Right lung (tissue), 5 donors: ENCODE results near the gene ATXN1. TPM values are rescaled to one million over a fixed set of nuclear protein-coding genes. Genes with fewer than 3 reads are reported as not detected.

Experiments used
- DNase-seq, 2 donors: peaks; one replicate each; pipeline ENCODE4 v3.0.0-alpha.2; 2013
- polyA plus RNA-seq, 5 donors: library from polyadenylated mRNA; unstranded; fragments of 120-200 nt; gene quantifications; one replicate each; pipeline versions ENCODE4 v1.2.1 to v1.2.3, GENCODE V29; 2013; ENCODE audit warnings: inconsistent platforms in 1 of 5, low replicate concordance in 1 of 5; ENCODE audit not compliant: insufficient read length in 5 of 5, insufficient read depth in 1 of 5

The ATXN1 gene
- polyA plus RNA-seq, 5 donors: 17.6 to 28.3 (median 25.1) TPM

GRCh38 chr6:16700202-16700915 lies 60.9 kb downstream of the ATXN1 start:
- no peak for DNase-seq

DNA sequence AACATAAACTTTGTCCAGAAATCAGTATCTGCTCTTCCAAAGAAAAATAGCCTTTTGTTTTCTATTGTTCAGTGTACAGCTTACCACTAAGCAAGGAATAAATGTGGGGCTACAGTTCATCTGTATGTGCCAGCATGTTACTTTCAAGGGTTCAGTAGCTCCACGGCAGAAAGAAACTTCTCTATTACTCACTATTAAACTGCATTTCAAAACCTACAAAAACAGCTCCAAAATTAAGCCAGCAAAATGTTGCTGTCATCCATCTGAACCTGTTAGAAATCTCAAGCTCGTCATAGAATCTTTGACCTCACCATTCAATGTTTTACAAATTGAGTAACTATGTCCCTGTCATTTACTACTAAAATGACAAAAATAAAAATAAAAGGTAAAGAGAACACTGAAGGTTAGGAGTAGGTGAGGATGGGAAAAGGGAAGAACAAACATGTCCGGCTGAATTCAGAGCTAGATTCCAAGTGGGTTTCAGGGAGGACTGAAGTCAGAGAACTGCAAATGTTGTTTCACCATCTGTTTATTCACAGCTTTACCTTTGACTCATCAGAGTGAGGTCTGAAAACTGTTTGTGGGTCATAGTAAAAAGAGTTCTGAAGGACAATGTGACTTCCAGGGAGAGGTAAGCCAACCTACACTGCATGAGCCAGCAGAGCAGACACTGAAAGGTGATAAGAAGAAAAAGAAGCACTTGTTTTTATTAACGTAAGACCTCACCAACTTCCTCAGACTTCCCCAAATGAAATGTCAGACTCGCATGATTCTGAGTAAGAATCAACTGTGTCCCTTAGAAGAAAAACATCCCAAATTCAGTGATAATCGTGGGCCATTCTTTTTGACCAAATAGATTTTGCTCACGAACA lies 62.0 kb downstream of the ATXN1 start:
- DNase-seq: no peak

- DNase-seq: no peak
Measured at GRCh38 chr6:16698162-16698533, 63.1 kb downstream of the ATXN1 start.

DNA sequence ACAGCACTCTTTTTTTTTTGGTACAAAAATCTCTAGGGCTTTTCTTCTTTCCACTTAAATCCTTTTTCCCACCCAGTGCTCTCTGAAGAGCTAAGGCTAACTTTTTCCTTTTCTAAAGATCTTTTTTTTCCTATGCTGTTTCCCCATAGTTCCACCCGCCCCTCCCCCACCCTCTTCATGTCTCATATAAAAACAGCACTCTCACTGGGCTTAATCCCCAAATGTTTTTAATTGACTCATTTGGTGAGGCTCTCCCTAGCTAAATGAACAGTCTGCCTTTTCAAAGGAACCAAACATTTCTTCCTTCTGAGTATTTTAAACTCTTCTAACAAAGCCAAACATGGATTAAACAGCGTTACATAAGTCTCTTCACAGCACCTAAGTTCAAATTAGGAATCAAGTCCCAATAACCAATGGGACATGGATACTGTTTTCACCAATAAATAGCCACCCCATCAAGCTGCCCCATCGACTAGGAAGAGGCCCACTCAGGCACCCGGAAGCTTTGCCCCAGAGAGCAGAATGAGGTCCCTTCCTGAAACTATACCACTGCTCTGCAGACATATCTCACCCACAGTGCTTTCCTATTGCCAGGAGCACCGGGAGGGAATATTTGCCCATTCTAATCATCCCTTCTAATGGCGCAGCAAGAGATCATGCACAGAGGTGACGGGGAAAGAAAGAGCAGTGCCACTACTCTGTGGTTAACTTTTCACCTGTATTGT lies 63.7 kb downstream of the ATXN1 start:
- DNase-seq: no peak

DNA sequence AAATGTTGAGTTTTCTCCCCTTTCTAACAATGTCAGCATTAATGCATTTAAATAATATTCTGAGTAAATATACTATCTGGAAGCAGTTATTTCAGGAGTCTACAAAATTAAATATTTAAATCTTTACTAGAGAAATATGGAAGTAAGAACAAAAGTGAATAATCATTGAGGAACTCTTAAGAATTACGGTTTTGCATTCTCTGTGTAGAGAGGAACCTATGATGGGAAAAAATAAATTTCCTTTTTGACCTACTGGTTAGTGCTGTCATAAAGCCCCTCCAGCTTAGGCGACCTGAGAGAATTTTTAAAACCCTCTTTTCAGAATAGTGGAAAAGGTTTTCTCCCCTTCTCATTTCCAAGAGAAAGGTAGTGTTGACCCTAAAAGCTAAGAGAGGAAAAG lies 64.8 kb downstream of the ATXN1 start:
- DNase-seq: no peak

- no peak for DNase-seq
Measured at GRCh38 chr6:16694781-16695578, 66.3 kb downstream of the ATXN1 start.

- DNase-seq: no peak
Measured at GRCh38 chr6:16691324-16691723, 69.9 kb downstream of the ATXN1 start.

- no peak for DNase-seq
Measured at GRCh38 chr6:16690608-16691142, 70.6 kb downstream of the ATXN1 start.

DNA sequence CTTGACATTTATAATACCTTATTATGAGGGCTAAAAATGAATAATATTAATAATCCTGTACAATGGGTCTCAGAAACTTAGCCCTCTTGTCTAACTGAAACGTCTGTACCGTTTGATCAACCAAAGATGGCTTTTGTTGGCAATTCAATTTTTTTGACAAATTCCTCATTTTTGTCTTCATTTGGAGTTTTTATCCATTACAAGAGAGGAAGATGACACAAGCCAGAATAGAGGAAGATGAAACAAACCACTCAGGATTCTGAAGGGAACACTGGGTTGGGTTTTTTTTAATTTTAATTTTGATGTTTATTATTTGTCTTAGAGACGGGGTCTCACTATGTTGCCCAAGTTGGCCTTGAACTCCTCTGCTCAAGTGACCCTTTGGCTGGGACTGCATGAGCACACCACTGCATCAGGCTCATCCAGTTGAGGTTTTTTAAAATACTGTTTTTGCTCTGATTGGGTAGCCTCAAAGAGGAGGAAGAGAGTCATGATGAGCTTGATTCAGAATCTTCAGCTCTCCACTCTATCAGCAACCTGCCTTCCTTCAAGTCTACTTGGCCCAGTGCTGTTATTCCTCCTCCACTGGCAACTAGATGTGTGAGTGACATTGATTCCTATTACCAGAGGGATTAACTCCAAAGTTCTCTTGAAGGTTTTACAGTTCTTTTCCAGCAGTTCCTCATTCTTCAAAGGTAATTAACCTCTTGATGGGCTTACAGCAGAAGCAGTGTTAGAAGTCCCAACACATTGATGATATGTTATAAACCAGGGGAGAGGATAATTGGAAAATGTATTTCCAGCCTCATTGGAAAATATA lies 71.3 kb downstream of the ATXN1 start:
- no peak for DNase-seq

GRCh38 chr6:16688984-16689636 lies 72.2 kb downstream of the ATXN1 start:
- no peak for DNase-seq

- no peak for DNase-seq
Measured at GRCh38 chr6:16688436-16688835, 72.8 kb downstream of the ATXN1 start.

- no peak for DNase-seq
Measured at GRCh38 chr6:16687045-16687444, 74.2 kb downstream of the ATXN1 start.

DNA sequence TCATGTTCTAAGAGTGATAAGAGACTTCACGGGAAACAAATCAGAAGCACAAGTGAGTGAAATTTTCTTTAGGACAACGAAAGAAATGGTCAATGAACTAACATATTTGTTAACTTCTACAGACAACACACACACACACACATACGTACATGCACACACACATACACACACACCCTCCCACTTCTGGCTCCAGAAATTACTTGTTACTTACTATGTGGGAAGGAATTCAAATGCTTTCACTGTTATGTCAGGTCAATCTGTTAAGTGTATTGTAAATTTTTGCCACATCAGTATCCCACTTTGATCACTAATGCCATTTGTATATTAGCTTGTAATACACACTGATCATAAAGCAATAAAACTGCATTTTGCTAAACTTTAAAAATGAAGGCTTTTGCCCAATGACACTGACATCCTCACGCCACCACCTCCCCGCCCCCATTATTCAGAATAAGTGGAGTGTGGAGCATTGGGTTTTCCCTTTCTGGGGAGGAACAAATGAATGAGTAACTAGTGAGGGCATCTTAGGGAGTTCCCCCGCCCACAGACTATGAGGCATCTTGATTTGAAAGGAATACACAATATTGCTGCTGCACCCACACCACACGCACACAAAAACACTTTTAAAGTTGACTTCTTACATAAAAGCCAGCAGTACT lies 76.2 kb downstream of the ATXN1 start:
- DNase-seq: no peak

- no peak for DNase-seq
Measured at GRCh38 chr6:16684195-16684689, 77.0 kb downstream of the ATXN1 start.

DNA sequence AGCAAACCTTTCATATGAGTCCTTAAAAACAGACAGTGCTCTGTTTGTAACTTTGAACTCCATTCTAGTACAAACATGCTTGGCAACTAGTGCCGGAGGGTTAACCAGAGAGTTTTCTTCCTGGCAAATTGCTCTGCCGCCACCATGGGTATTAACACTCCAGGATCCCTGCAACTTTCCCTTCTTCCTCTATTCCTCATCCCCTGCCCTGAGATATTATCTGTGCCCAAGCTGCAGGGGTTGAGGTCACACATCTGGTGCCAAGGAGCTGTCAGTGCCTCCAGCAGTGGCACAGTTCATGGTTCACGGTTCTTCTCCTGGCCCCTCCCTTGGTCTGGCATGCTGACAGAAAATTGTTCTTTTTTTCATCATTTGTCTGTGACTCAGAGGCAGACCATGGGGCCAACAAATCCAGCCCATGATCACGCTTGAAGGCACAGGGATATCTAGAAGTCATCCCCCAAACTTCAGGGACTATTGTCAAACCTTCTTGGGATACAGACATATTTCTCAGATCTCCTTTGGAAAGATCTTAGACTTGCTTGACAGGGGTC lies 77.5 kb downstream of the ATXN1 start:
- no peak for DNase-seq

GRCh38 chr6:16681260-16681873 lies 79.9 kb downstream of the ATXN1 start:
- DNase-seq: peak in 1 of 2 donors; percentile 37

DNA sequence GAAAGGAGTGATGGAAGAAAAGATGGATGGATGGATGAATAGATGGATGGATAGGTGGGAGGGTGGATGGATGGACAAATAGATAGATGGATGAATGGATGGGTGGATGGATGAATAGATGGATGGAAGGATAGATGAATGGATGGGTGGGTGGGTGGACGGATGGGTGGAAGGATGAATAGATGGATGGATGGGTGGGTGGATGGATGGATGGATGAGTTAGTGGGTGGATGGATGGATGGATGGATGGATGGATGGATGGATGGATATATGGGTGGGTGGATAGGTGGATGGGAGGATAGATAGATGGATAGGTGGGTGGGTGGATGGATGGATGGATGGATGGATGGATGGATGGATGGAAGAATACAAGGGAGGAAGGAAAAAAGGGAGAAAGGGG lies 82.2 kb downstream of the ATXN1 start:
- DNase-seq: no peak

GRCh38 chr6:16677458-16677857 lies 83.8 kb downstream of the ATXN1 start:
- DNase-seq: no peak
